ENCODE measurements around the gene RTN4. TPM values are rescaled to one million over a fixed set of nuclear protein-coding genes. Genes with fewer than 3 reads are reported as not detected.

Gene RTN4
- total and polyA plus RNA-seq, 2 of the 4 experiments (the other 2 are of a cell fraction): 77.8 to 588 TPM

GRCh38 chr2:54957321-54957999 is 92.8 kb downstream of the RTN4 start:
- Histone ChIP-seq H3K27me3 (ENCODE audit: control insufficient read depth, insufficient read depth, low read length) (no peaks in the 10 kb centered on the region), H2AFZ (replicated peaks; ENCODE audit: low read length, poor library complexity) (no peak overlapping the region), H3K4me2 (ENCODE audit: low read depth, low read length) (no peak overlapping the region), H2BK5ac (ENCODE audit: low read depth, low read length, poor library complexity, severe bottlenecking) (no peak overlapping the region), H3K79me1 (ENCODE audit: low read depth in 1 of 2, low read length in 2 of 2) (peaks cover 0 to 4% of the 10 kb centered on the region in 2 experiments; a peak in 1 of 4 replicates), H4K5ac (ENCODE audit: low read depth, low read length) (no peak overlapping the region), H2BK15ac (ENCODE audit: low read depth, low read length) (no peak overlapping the region), H2AK9ac (replicated peaks; ENCODE audit: low read depth, low read length, poor library complexity) (no peak overlapping the region), H3K18ac (ENCODE audit: low read depth, low read length) (no peak overlapping the region), H3K36me3 (ENCODE audit: control insufficient read depth, insufficient read depth, low read length) (no peaks in the 10 kb centered on the region), H3K4me3 (ENCODE audit: insufficient read depth, low read depth, low read length) (no peak overlapping the region), H4K91ac (ENCODE audit: insufficient read depth, low read depth, low read length) (no peak overlapping the region), H3K9ac (ENCODE audit: low read depth, low read length) (no peak overlapping the region), H2BK20ac (ENCODE audit: low read depth, low read length) (no peak overlapping the region), H3K27ac (ENCODE audit: insufficient read depth, low read length) (no peak overlapping the region), H3K4ac (ENCODE audit: low read depth, low read length) (no peak overlapping the region), H2AK5ac (ENCODE audit: low read depth, low read length) (0 out of 2 replicates have a peak overlapping the region, but pooled peaks have one; percentile 9), H3K56ac (ENCODE audit: extremely low read depth, insufficient read depth, low read length) (no peak overlapping the region), H3K4me1 (ENCODE audit: control insufficient read depth, insufficient read depth, low read length) (peaks cover 2% of the 10 kb centered on the region), H3K23ac (ENCODE audit: low read depth, low read length) (no peak overlapping the region), H3K9me1 (ENCODE audit: insufficient read depth, low read length) (peaks cover 9% of the 10 kb centered on the region), H4K8ac (ENCODE audit: low read depth in 2 of 2, low read length in 2 of 2) (no peak overlapping the region), H3K14ac (replicated peaks; ENCODE audit: low read depth, low read length) (no peak overlapping the region), H3K9me3 (ENCODE audit: control insufficient read depth, insufficient read depth, low read length) (no peaks in the 10 kb centered on the region), H4K20me1 (ENCODE audit: insufficient read depth, low read length) (no peaks in the 10 kb centered on the region), H2BK120ac (ENCODE audit: low read depth, low read length) (no peak overlapping the region)
- DNase-seq: no peak
- POLR2A ChIA-PET (ENCODE audit: unreplicated experiment): no interaction called here
- TF ChIP-seq CHD1 (IDR thresholded peaks at IDR 0.05; ENCODE audit: low read depth, low read length) (no peak), RFX5 (IDR thresholded peaks at IDR 0.05; ENCODE audit: low read depth, low read length) (no peak), RCOR1 (IDR thresholded peaks at IDR 0.05; ENCODE audit: insufficient replicate concordance, low read length) (no peak), RAD21 (IDR thresholded peaks at IDR 0.05; ENCODE audit: low read length) (no peak), CEBPB (IDR thresholded peaks at IDR 0.05; ENCODE audit: low read depth, low read length) (no peak), ELK1 (IDR thresholded peaks at IDR 0.05; ENCODE audit: borderline replicate concordance, low read depth, low read length) (no peak), NFE2L2 (IDR thresholded peaks at IDR 0.05; ENCODE audit: low read depth, low read length) (no peak), POLR2A (IDR thresholded peaks at IDR 0.05; ENCODE audit: low read depth, low read length) (no peak), BHLHE40 (IDR thresholded peaks at IDR 0.05; ENCODE audit: low read depth, low read length) (no peak)
- TF ChIP-seq, protein P1, sequence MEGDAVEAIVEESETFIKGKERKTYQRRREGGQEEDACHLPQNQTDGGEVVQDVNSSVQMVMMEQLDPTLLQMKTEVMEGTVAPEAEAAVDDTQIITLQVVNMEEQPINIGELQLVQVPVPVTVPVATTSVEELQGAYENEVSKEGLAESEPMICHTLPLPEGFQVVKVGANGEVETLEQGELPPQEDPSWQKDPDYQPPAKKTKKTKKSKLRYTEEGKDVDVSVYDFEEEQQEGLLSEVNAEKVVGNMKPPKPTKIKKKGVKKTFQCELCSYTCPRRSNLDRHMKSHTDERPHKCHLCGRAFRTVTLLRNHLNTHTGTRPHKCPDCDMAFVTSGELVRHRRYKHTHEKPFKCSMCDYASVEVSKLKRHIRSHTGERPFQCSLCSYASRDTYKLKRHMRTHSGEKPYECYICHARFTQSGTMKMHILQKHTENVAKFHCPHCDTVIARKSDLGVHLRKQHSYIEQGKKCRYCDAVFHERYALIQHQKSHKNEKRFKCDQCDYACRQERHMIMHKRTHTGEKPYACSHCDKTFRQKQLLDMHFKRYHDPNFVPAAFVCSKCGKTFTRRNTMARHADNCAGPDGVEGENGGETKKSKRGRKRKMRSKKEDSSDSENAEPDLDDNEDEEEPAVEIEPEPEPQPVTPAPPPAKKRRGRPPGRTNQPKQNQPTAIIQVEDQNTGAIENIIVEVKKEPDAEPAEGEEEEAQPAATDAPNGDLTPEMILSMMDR (conservative IDR thresholded peaks at IDR 0.05; ENCODE audit: low read depth, low read length): no peak
- no peak for ATAC-seq (ENCODE audit: low read depth)
- dilution Hi-C loops (cut with HindIII; ENCODE audit: low sequenced_read_pairs, unreplicated experiment) (no loop called here), intact Hi-C loops (cut with micrococcal nuclease) (loop anchor here (1.0 kb wide), 1 partner anchor 59 kb away; no protein-coding TSS in a partner anchor), in situ Hi-C loops (cut with MboI; ENCODE audit: low sequenced_read_pairs) (no loop called here)
- no TSS peak for BruUV-seq (replicated peaks)
- WGBS, 2 experiments (ENCODE audit: extremely low coverage in 2 of 2, insufficient read length in 1 of 2): 90% methylated on average over 12 of the region's 18 CpGs; no CpG with 5 or more reads in 1 of the 2 experiments
- CTCF ChIA-PET: no interaction called here
